DND-41 (cell line): ENCODE data around the gene TBX4.

Experiments
- ATAC-seq: fragments of 200-7000 bp; cut with Tn5 transposase; 3 replicates; pipeline ENCODE4 v1.9.1; 2021; ENCODE audit warnings: low read depth; ENCODE audit not compliant: insufficient read depth
- DNase-seq: peaks from one replicate; pipeline ENCODE4 v3.0.0-alpha.2; 2020
- H2AFZ ChIP-seq: 2 replicates; pipeline ENCODE4 v1.6.0; 2012; ENCODE audit warnings: low read depth, low read length
- H3K27ac ChIP-seq: 2 replicates; pipeline ENCODE4 v1.5.1; 2012; ENCODE audit warnings: low read length, inconsistent platforms
- H3K27me3 ChIP-seq: fragments of 200-600 bp; sonication (generic); 2 replicates; pipeline ENCODE4 v1.6.0; 2012; ENCODE audit warnings: low read length, mild to moderate bottlenecking, inconsistent platforms; ENCODE audit not compliant: insufficient read depth, poor library complexity
- H3K36me3 ChIP-seq: 2 replicates; pipeline ENCODE4 v1.5.1; 2012; ENCODE audit warnings: low read length, inconsistent platforms; ENCODE audit not compliant: insufficient read depth
- H3K4me1 ChIP-seq: 2 replicates; pipeline ENCODE4 v1.5.1; 2012; ENCODE audit warnings: mild to moderate bottlenecking, low read length; ENCODE audit not compliant: insufficient read depth
- H3K4me2 ChIP-seq: 2 replicates; pipeline ENCODE4 v1.6.0; 2012; ENCODE audit warnings: mild to moderate bottlenecking, moderate library complexity, low read length, inconsistent platforms; ENCODE audit not compliant: insufficient read depth
- H3K4me3 ChIP-seq, 2 experiments: fragments of 200-600 bp in 1 of 2; shearing (Covaris generic) in 1 of 2; 2 replicates each; pipeline ENCODE4 v1.5.1; 2012 to 2016; ENCODE audit warnings: inconsistent platforms in 2 of 2, low read length in 2 of 2, mild to moderate bottlenecking in 2 of 2, low read depth in 1 of 2, moderate library complexity in 1 of 2
- H3K79me2 ChIP-seq: 2 replicates; pipeline ENCODE4 v1.6.0; 2012; ENCODE audit warnings: low read length, inconsistent platforms; ENCODE audit not compliant: insufficient read depth
- H3K9ac ChIP-seq: 2 replicates; pipeline ENCODE4 v1.6.0; 2012; ENCODE audit warnings: low read depth, mild to moderate bottlenecking, inconsistent platforms, low read length, moderate library complexity
- H3K9me3 ChIP-seq: 2 replicates; pipeline ENCODE4 v1.5.1; 2012; ENCODE audit warnings: low read length, moderate library complexity, mild to moderate bottlenecking, inconsistent platforms; ENCODE audit not compliant: insufficient read depth, severe bottlenecking
- H4K20me1 ChIP-seq: 2 replicates; pipeline ENCODE4 v1.6.0; 2012; ENCODE audit warnings: low read length; ENCODE audit not compliant: insufficient read depth
- CTCF ChIP-seq: IDR thresholded peaks from 2 replicates; pipeline ENCODE4 v1.5.1; 2012; ENCODE audit warnings: borderline replicate concordance, low read length, moderate library complexity, mild to moderate bottlenecking; ENCODE audit not compliant: poor library complexity, severe bottlenecking; ENCODE audit errors: extremely low read depth
- EZH2 ChIP-seq: IDR thresholded peaks from 3 replicates; pipeline ENCODE4 v1.6.1; 2012; ENCODE audit warnings: borderline replicate concordance, low read depth, mild to moderate bottlenecking, moderate library complexity, low read length, inconsistent platforms; ENCODE audit not compliant: severe bottlenecking

Gene TBX4

GRCh38 chr17:61404663-61404912 is 47.6 kb upstream of the TBX4 start:
- DNase-seq, result no peak

GRCh38 chr17:61404913-61405685 is 47.1 kb upstream of the TBX4 start:
- Histone ChIP-seq H2AFZ (no peak overlapping the region), H3K79me2 (no peaks in the 10 kb centered on the region), H4K20me1 (no peaks in the 10 kb centered on the region), H3K4me1 (no peaks in the 10 kb centered on the region), H3K36me3 (no peaks in the 10 kb centered on the region), H3K27me3 (peaks cover 15% of the 10 kb centered on the region), H3K27ac (no peak overlapping the region), H3K9ac (no peak overlapping the region), H3K9me3 (no peaks in the 10 kb centered on the region), H3K4me2 (no peak overlapping the region), H3K4me3 (no peak overlapping the region)
- no peak for ATAC-seq
- no peak for DNase-seq
- TF ChIP-seq CTCF (no peak), EZH2 (no peak)

More at GRCh38 chr17:61404663-61404912, 47.6 kb upstream of the TBX4 start:
- no peaks in the 10 kb centered on the region for H3K36me3 ChIP-seq
- H3K4me2 ChIP-seq, result no peak overlapping the region
- no peak overlapping the region for H3K27ac ChIP-seq
- H3K79me2 ChIP-seq, result no peaks in the 10 kb centered on the region
- ATAC-seq, result no peak
- peaks cover 10% of the 10 kb centered on the region for H3K27me3 ChIP-seq
- no peaks in the 10 kb centered on the region for H3K9me3 ChIP-seq
- TF ChIP-seq CTCF (no peak), EZH2 (no peak)
- no peak overlapping the region for H3K9ac ChIP-seq
- H4K20me1 ChIP-seq, result no peaks in the 10 kb centered on the region
- no peaks in the 10 kb centered on the region for H3K4me1 ChIP-seq
- H3K4me3 ChIP-seq, result no peak overlapping the region
- H2AFZ ChIP-seq, result no peak overlapping the region

- no peaks in the 10 kb centered on the region for H3K36me3 ChIP-seq
- TF ChIP-seq EZH2 (no peak), CTCF (no peak)
- H3K9ac ChIP-seq, result no peak overlapping the region
- H3K27ac ChIP-seq, result no peak overlapping the region
- no peaks in the 10 kb centered on the region for H3K4me1 ChIP-seq
- H4K20me1 ChIP-seq, result no peaks in the 10 kb centered on the region
- peaks cover 18% of the 10 kb centered on the region for H3K27me3 ChIP-seq
- no peak overlapping the region for H2AFZ ChIP-seq
- no peak overlapping the region for H3K4me3 ChIP-seq
- no peak for ATAC-seq
- H3K4me2 ChIP-seq, result no peak overlapping the region
- H3K79me2 ChIP-seq, result no peaks in the 10 kb centered on the region
- no peak for DNase-seq
- H3K9me3 ChIP-seq, result no peaks in the 10 kb centered on the region
These were observed 46.3 kb upstream of the TBX4 start for GRCh38 chr17:61405686-61406536.
